GM18870 (cell line): ENCODE measurements around the gene ZAP70.
"Not testable (repeated sequence)": the region's sequence is repeated elsewhere in the genome, so short reads cannot be mapped to it uniquely, and the experiment has no call there.

Experiments
- ATAC-seq: cut with Tn5 transposase; IDR thresholded peaks from one replicate; pipeline ENCODE4 v1.9.1; 2021; ENCODE audit warnings: moderate library complexity; ENCODE audit not compliant: unreplicated experiment

The ZAP70 gene

DNA sequence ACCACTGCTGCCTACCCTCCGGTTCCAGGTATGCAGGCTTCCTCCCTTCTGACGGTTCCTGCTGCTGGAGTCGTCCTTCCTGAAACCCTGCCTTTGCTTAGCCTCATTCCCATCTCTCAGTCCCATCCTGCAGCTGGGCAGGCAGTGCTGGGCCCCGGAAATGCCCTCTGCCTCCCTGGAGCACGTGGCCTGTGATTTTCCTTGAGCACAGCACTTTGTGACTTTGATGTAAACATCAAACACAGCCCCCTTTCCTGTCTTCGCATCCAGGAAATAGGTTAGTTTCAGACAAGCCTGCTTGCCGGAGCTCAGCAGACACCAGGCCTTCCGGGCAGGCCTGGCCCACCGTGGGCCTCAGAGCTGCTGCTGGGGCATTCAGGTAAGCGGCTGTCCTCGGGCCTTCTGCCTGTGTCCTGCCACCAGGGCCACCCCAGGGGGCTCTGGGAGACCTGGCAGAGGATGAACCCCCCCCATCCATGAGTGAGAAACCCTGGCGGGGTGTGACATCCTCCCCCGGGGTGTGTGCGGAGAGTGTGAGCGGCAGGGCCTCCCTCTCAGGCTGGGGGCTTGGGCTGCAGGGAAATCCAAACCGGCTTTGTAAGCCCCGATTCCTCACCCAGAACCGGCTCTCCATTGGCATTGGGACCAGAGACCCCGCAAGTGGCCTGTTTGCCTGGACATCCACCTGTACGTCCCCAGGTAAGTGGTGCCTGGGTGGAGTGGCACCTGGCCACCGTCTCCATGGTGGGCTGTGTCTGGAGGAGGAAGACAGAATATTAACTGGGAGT, at the start of gene ZAP70:
ZAP70 (plus strand) TSS at position 281 of the 788 bp plus-strand sequence. CDS start 10,461 bp downstream, outside the sequence.
- no peak for ATAC-seq

DNA sequence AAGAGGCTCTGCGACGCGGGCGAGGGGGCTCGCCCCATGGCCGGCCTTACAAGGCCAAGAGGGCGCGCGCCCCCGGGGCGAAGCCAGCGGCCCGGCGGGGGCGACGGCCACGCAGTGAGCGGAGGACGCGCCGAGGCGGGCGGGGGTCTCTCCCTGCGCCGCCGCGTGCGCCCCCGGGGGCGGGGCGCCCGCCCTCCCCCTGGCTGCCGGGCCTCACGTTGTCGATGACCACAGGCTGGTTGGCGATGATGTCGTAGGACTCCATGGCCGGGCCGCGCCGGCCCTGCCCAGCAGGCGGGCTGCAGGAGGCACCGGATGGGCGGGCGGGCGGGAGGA, 49.8 kb upstream of the ZAP70 start:
- ATAC-seq = no peak

DNA sequence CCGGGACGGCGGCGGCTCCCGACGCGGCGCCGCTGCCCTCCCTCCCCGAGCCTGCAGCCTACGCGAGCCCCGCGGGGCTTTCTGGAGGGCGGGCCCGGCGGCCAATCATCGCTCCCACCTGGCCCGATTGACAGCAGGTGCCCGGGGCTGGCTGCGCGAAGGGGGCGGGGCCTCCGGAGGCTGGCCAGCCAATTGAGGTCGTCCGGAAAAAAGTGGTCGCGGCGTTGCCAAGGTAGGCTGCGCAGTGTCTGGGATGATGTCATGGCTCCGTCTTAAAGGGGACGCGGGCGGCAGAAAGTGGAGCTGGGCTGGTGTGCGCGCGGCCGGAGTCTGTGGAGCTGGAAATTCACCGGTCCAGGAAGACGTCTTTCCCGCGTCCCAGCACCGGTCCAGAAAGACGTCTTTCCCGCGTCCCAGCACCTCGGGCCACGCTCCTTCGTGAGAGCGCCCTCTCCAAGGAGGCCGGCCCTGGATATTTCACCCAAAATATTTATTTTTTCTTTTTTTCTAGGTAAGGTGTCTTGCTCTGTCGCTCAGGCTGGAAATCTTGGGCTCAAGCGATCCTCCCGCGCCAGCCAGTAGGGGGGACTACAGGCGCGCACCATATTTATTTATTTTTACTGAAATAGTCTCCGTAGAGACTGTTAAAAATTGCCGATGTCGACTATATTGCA, 49.3 kb upstream of the ZAP70 start, which contains the start of gene ACTR1B:
ACTR1B (minus strand) TSS at position 83 of the 674 bp plus-strand sequence. CDS start 154 bp downstream, outside the sequence.
- peak; percentile 90 for ATAC-seq

DNA sequence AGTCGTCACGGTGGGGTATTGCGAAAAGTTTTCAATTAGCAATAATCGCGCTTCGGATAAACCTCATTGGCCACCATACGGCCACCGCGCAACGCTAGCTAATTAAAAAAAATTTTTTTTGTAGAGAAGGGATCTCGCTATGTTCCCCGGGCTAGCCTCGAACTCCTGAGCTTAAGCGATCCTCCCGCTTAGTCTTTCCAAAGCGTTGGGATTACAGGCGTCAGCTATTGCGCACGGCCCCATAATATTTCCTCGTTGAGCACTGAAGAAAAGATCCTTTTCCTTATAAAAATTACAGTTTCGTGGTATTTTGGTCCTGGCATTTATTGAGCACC, 48.8 kb upstream of the ZAP70 start:
- ATAC-seq = no peak

DNA sequence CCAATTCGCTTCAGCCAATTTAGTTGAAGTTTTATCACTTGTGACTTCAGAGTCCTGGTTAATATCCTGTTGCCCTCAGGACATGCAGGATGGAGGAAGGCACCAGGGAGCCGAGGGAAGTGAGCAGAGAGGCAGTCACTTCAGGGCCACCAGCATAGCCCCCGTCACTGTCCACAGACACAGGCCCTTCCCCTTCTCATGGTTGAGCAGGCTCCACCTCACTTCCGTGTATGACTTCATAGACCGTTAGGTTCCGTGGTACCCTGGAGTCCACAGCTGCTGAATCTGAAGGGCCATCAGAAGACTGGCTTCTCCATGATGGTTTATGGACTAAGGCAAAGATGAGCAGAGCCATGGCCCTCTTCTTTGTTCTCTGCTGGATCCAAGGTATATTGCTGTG, 43.9 kb upstream of the ZAP70 start, which contains the start of gene C2orf92:
C2orf92 (plus strand) TSS at position 266 of the 400 bp plus-strand sequence; CDS start at position 342, 76 bp downstream.
- ATAC-seq = no peak

GRCh38 chr2:97670471-97670870, 42.9 kb upstream of the ZAP70 start:
- no peak for ATAC-seq

GRCh38 chr2:97671526-97671925, 41.9 kb upstream of the ZAP70 start:
- no peak for ATAC-seq

DNA sequence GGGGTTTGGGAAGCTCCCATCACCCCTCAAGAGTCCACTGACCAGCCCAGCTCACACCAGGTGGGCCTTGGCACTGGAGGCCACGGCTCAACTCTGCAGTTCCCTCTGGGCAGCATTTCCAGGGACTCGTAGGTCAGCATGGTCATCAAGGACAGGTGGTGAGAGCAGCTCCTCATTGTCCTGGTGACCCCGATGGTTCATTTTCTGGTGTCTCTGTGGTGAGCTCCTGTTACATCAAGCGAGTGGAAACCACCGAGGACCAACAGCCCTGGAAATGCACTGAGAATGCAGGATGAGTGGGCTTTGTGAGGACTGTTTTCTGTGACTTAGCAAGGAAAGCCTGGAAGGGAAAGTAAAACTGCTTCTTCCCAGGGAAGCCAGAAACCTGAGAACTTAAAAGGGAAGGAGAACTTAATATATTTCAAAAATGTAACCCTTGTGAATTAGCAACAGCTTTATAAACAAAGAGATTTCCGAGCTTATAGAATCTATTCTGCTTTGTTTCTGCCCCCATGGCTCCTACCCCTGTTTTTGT, 40.7 kb upstream of the ZAP70 start:
- ATAC-seq = not testable (repeated sequence)

DNA sequence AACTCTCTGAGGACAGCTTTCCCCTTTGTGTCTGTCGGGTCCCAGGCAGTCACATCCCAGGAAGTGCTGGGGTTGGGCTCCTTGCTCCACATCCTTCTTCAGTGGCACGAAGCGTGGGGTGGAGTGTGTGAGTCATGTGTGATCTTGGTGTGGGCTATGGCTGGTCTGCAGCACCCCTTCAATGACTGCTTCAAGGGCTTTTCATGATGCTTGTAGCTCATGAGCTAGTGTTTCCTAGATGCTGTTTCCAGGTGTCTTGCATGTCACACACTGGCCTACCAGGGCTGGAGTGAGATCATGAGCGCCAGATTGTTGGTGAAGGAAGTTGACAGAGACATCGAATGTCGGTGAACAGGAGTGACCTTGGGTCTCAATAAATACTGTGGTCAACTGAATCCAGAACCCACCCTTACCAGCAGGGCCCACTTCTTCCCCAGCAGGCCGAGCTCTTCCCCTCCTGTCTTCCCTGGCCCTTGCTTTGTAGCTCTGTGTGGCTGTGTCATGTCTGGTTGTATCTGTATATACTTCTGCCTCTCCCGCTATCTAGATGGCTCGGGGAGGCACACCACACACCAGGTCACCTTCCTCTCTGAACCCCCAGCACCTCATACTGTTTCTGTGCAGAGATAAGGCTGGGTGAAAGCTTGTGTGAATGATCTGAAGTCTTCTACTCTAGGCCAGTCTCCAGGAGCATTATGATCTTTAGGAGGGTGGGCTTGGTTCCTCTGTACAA, 40.0 kb upstream of the ZAP70 start:
- no peak for ATAC-seq

GRCh38 chr2:97673915-97674283, 39.5 kb upstream of the ZAP70 start:
- no peak for ATAC-seq

DNA sequence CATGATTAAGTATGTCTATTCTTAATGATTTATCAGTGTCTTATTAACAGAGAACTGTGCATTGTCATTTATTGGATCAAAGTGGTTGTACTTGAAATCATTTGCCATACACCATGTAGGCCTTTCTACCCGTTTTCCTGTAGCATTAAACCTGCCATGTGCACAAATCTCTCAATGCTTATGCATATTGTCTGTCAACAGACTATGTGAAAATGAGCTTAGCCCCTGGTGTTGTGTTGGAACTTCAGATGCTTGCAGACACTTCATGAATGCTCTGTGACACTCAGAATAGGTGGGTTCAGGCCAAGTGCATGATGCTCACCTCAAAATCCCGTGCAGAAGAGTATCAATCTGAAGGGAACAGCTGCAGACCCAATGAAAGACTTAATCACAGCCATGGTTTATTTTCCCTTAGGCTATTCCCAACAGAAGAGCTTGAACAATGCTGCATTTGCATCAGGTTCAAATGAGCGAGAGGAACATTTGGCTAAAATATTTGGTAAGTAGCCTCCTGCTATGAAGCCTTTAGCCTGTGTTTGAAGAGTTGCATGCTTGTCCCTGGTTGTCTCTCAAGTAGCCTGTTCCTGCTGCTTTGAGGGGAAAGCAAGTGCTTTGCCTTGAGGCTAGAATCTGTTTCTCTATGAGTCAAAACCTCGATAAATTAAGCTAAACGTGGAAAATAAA, 37.8 kb upstream of the ZAP70 start:
- no peak for ATAC-seq

GRCh38 chr2:97676620-97677019, 36.8 kb upstream of the ZAP70 start:
- no peak for ATAC-seq

- no peak for ATAC-seq
These were observed 35.9 kb upstream of the ZAP70 start for GRCh38 chr2:97677480-97677879.

GRCh38 chr2:97678298-97678697, 35.1 kb upstream of the ZAP70 start:
- ATAC-seq = no peak

DNA sequence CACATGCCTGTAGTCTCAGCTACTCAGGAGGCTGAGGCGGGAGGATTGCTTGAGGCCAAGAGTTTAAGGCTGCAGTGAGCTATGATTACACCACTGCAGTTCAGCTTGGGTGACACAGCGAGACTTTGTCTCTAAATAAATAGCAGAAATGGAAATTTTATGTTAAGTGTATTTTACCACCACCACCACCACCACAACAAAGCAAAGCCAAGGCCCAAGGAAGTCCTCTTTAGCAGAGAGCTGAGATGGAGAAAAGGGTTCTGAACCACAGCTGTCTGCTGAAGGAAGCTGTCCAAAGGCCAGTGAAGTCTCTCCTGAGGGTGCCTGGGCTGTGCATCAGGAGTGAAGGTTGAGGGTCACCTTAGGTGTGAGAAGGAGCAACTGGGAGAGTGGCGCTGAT, 26.1 kb upstream of the ZAP70 start:
- ATAC-seq = not testable (repeated sequence)

GRCh38 chr2:97688062-97688827, 25.1 kb upstream of the ZAP70 start:
- ATAC-seq = peak; percentile 47

DNA sequence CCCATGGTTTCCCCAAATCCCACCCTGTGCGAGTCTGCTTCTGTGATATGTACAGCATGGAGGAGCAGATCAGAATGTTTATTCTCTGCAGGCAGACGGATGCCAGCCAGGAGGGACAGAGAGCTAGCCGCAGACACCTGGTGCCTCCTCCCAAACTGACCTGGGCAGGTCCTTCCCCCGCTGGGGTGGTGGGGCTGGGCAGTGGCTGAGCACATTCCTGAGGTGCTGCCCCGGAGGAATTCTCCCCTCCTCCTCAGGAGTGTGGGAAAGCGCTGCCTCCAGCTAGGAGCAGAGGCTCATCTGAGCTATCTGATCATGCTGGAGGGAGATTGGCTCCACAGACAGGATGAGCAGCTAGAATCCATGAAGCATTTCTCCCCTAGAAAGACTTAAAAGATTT, 22.2 kb upstream of the ZAP70 start:
- ATAC-seq = no peak

- ATAC-seq = no peak
These were observed 19.9 kb upstream of the ZAP70 start for GRCh38 chr2:97693476-97693875.

DNA sequence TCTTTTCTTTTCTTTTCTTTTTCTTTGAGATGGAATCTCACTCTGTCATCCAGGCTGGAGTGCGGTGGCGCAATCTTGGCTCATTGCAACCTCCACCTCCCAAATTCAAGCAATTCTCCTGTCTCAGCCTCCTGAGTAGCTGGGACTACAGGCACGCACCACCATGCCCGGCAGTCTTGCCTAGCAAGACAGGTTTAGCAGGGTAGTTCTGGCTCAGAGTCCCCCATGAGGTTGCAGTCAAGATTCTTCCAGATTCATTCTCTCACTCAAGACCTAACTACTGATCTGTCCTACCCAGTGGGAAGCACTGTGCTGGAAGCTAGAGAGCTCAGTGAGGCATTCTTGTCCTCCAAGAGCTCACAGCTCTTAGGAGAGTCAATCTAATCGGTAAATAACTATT, 17.6 kb upstream of the ZAP70 start:
- no peak for ATAC-seq
